Measurements from ENCODE around the gene DNAJB2.

DNA sequence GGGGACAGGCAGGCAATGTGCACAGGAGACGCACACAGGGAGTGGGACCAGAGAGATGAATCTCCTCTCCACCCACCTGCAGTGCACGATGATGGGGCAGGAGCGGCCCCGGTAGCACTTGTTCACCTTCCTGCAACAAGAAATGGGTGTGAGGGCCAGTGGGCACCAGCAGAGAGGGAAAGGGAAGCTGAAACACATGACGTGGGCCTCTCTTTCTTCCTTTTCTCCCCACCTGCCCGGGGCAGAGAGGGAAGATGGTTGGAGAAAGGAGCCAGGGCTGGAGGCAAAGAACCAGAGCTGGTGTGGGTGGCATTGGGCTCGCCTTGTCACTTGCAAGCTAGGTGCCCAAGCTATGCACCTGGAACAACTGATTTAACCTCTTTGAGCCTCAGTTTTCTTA, 12.2 kb downstream of the DNAJB2 start:
- TF ChIP-seq TAF1 (conservative IDR thresholded peaks at IDR 0.05) = no peak
- TF ChIP-seq YY1 (IDR thresholded peaks at IDR 0.05) = no peak
